CD4-positive, alpha-beta memory T cell (primary cell): ENCODE measurements around the gene SEPTIN7. TPM values are rescaled to one million over a fixed set of nuclear protein-coding genes. Genes with fewer than 3 reads are reported as not detected.
"Not testable (repeated sequence)": the region's sequence is repeated elsewhere in the genome, so short reads cannot be mapped to it uniquely, and the experiment has no call there.

ENCODE experiments used
- CTCF ChIA-PET: fragments of 350-600 bp; sonication (Branson Sonifier 250); formaldehyde crosslinking; loops from one replicate; lab custom pipeline; 2021; ENCODE audit warnings: inconsistent platforms; ENCODE audit not compliant: partially characterized antibody; lab: Charles Lee
- POLR2A ChIA-PET: fragments of 350-600 bp; sonication (Branson Sonifier 250); formaldehyde crosslinking; loops from one replicate; lab custom pipeline; 2021; ENCODE audit not compliant: partially characterized antibody; lab: Charles Lee
- DNase-seq, 5 donors: peaks; one replicate each; pipeline versions ENCODE4 v3.0.0 to v3.0.0-alpha.2; 2020 to 2022; ENCODE audit warnings: mixed read lengths in 1 of 5
- H3K27ac ChIP-seq: one replicate; pipeline ENCODE4 v1.7.0; 2013; ENCODE audit warnings: low read depth, low read length
- H3K27me3 ChIP-seq: 2 replicates; pipeline ENCODE4 v1.7.0; 2013; ENCODE audit warnings: mild to moderate bottlenecking, low read length, moderate library complexity; ENCODE audit not compliant: insufficient read depth
- H3K36me3 ChIP-seq: 2 replicates; pipeline ENCODE4 v1.7.0; 2013; ENCODE audit warnings: mild to moderate bottlenecking, low read length, moderate library complexity; ENCODE audit not compliant: insufficient read depth
- H3K4me1 ChIP-seq: 2 replicates; pipeline ENCODE4 v1.7.0; 2013; ENCODE audit warnings: mild to moderate bottlenecking, low read length, moderate library complexity; ENCODE audit not compliant: insufficient read depth
- H3K4me3 ChIP-seq, 2 donors: one replicate each; pipeline ENCODE4 v1.7.0; 2013; ENCODE audit warnings: low read length in 2 of 2, mild to moderate bottlenecking in 1 of 2
- H3K9me3 ChIP-seq, 2 donors: one replicate each; pipeline ENCODE4 v1.7.0; 2013; ENCODE audit warnings: low read length in 2 of 2, control low read depth in 1 of 2; ENCODE audit not compliant: control insufficient read depth in 1 of 2
- H3K27ac Mint-ChIP-seq, 7 donors: one replicate each; pipeline ENCODE4 v1.8.0; 2020 to 2021; ENCODE audit warnings: mixed read lengths in 7 of 7, mild to moderate bottlenecking in 6 of 7, inconsistent platforms in 3 of 7, moderate library complexity in 3 of 7
- H3K27me3 Mint-ChIP-seq, 2 donors: one replicate each; pipeline ENCODE4 v1.8.0; 2020 to 2021; ENCODE audit warnings: mixed read lengths in 2 of 2
- H3K36me3 Mint-ChIP-seq, 2 donors: one replicate each; pipeline ENCODE4 v1.8.0; 2020 to 2021; ENCODE audit warnings: mixed read lengths in 2 of 2, inconsistent platforms in 1 of 2, mild to moderate bottlenecking in 1 of 2
- H3K4me1 Mint-ChIP-seq, 4 donors: one replicate each; pipeline ENCODE4 v1.8.0; 2020 to 2021; ENCODE audit warnings: mixed read lengths in 4 of 4, mild to moderate bottlenecking in 1 of 4
- H3K4me3 Mint-ChIP-seq, 8 donors: one replicate each; pipeline ENCODE4 v1.8.0; 2020 to 2021; ENCODE audit warnings: mixed read lengths in 8 of 8, mild to moderate bottlenecking in 7 of 8, moderate library complexity in 6 of 8, inconsistent platforms in 3 of 8
- H3K9me3 Mint-ChIP-seq, 8 donors: one replicate each; pipeline ENCODE4 v1.8.0; 2020 to 2021; ENCODE audit warnings: mixed read lengths in 8 of 8, mild to moderate bottlenecking in 5 of 8, inconsistent platforms in 3 of 8, moderate library complexity in 1 of 8
- intact Hi-C: fragments of 100-400 bp; cut with micrococcal nuclease; formaldehyde crosslinking; loops from one replicate; pipeline ENCODE4 v1.15.1; 2023
- polyA plus RNA-seq, 2 donors: library from polyadenylated mRNA; unstranded; fragments of 300-500 nt; fragmentation: Illumina TruSeq; gene quantifications; one replicate each; pipeline ENCODE4 v1.2.3, GENCODE V29; 2021
- total RNA-seq, 2 experiments: library from RNA; stranded (reverse); gene quantifications; one replicate each; pipeline ENCODE4 v1.2.3, GENCODE V29; 2021

The SEPTIN7 gene
- total RNA-seq = 100 to 1,000 TPM; 197 to 202 TPM
- polyA plus RNA-seq = 100 to 1,000 TPM; 578 to 662 TPM

GRCh38 chr7:35800718-35801391 lies at the start of gene SEPTIN7:
SEPTIN7 (plus strand) TSS chr7:35801057; CDS start chr7:35801210, 153 bp downstream.
- Histone ChIP-seq H3K27me3 (no peaks in the 10 kb centered on the region), H3K36me3 (no peaks in the 10 kb centered on the region), H3K4me1 (peaks cover 45% of the 10 kb centered on the region), H3K4me3 (peak within 1 kb of the TSS; percentile 67 to 71), H3K9me3 (no peaks in the 10 kb centered on the region), H3K27ac (peak within 1 kb of the TSS; percentile 95)
- Mint-ChIP-seq H3K4me1 (peaks cover 32 to 56% (median 41%) of the 10 kb centered on the region in 4 donors), H3K4me3 (peak within 1 kb of the TSS; percentile 91 to 96 (median 94)), H3K27ac (peak within 1 kb of the TSS; percentile 98 to 99 (median 99)), H3K9me3 (no peaks in the 10 kb centered on the region), H3K36me3 (peaks cover 4 to 21% of the 10 kb centered on the region in 2 donors), H3K27me3 (no peaks in the 10 kb centered on the region)
- ChIA-PET POLR2A (interaction anchor here (0.7 to 5.5 kb wide), 33 partner anchors 10 to 1648 kb away, joined by 3 to 196 read pairs (median 6); partner anchors contain the start of genes ELMO1 and HERPUD2), CTCF (interaction anchor here (0.7 to 4.3 kb wide), 8 partner anchors 12 to 106 kb away, joined by 3 to 33 read pairs (median 7); partner anchors contain the start of gene HERPUD2)
- intact Hi-C loops = loop anchor here (1.0 to 5.0 kb wide), 8 partner anchors 41 to 588 kb away; partner anchors contain the start of genes ANLN, EEPD1 and HERPUD2
- DNase-seq = peak; percentile 99 to 100 (median 99)

DNA sequence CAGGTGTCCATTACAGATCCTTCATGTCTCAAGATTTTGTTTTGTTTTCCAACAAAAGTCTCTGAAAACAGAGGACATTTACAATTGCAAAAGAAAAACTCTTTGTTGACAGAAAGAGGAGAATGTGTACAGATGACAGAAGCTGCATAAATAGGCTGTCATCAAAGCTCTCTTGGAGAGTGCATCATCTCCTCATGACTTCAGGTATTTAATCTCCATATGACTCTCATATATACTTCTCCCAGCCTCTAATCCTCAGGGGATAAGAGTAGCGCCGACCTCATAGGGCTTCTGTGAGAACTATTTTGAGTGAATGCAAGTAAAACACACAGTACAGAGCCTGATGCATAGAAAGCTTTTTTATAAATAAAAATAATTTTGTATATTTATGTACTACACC lies 48.1 kb upstream of the SEPTIN7 start:
- CTCF ChIA-PET = no interaction called here

DNA sequence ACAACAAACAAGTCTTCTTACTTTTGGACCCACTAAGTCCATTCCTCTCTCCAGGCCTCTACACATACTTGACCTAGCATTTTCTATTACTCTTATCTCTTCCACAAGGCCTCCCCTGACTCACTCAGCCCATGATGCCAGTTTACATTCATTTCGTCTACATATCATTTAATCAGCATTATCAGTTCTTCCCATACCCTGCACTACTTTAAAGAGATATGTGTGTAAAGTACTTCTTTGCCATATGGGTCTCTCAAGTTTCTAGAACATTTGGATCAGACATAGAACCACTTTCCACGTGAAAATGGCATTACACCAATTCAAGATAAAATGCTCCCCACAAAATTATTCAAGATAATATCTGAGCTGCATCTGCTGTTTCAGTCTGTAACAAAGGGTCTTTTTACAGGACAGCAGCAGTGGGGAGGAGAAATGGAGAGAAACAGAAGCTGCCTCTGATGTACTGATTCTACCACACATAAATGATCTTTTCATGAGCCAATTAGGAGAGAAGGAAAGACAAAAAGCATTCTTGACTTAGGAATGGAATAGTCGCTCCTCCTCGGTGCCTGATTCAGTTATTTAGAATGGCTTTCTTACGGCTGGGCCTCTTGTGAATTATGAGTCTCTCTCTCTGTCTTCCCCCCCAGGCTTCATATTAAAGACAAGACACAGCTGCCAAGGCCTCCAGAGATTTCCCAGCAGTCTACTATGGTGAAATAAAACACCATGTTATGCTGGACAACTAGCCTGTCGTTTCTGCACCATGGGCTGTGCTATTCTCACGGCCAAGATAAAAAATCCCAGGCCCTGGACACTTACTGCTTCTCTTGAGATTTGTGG lies 46.9 kb upstream of the SEPTIN7 start:
- Mint-ChIP-seq H3K4me1 (peaks cover 2 to 6% (median 4%) of the 10 kb centered on the region in 4 donors), H3K4me3 (no peak overlapping the region), H3K36me3 (peaks cover 0 to 3% of the 10 kb centered on the region in 2 donors), H3K9me3 (no peaks in the 10 kb centered on the region), H3K27ac (no peak overlapping the region), H3K27me3 (peaks cover 0 to 1% of the 10 kb centered on the region in 2 donors)
- H3K36me3 ChIP-seq = no peaks in the 10 kb centered on the region
- no peak overlapping the region for H3K27ac ChIP-seq
- H3K4me1 ChIP-seq = no peaks in the 10 kb centered on the region
- CTCF ChIA-PET = no interaction called here
- POLR2A ChIA-PET = no interaction called here
- H3K4me3 ChIP-seq = no peak overlapping the region
- H3K27me3 ChIP-seq = no peaks in the 10 kb centered on the region
- no peak for DNase-seq
- H3K9me3 ChIP-seq = no peaks in the 10 kb centered on the region
- intact Hi-C loops = no loop called here

More for the DNA sequence above, 48.1 kb upstream of the SEPTIN7 start:
- Histone ChIP-seq H3K27ac (no peak overlapping the region), H3K36me3 (no peaks in the 10 kb centered on the region), H3K27me3 (no peaks in the 10 kb centered on the region), H3K9me3 (no peaks in the 10 kb centered on the region), H3K4me1 (no peaks in the 10 kb centered on the region), H3K4me3 (no peak overlapping the region)
- peaks cover 0 to 3% of the 10 kb centered on the region in 2 donors for H3K36me3 Mint-ChIP-seq
- H3K27ac Mint-ChIP-seq = no peak overlapping the region
- intact Hi-C loops = no loop called here
- no peaks in the 10 kb centered on the region for H3K4me1 Mint-ChIP-seq
- no peak overlapping the region for H3K4me3 Mint-ChIP-seq
- no peaks in the 10 kb centered on the region for H3K9me3 Mint-ChIP-seq
- POLR2A ChIA-PET = no interaction called here
- peaks cover 0 to 1% of the 10 kb centered on the region in 2 donors for H3K27me3 Mint-ChIP-seq
- DNase-seq = no peak

- Histone ChIP-seq H3K9me3 (no peaks in the 10 kb centered on the region), H3K4me1 (no peaks in the 10 kb centered on the region), H3K36me3 (no peaks in the 10 kb centered on the region), H3K27ac (no peak overlapping the region), H3K27me3 (no peaks in the 10 kb centered on the region), H3K4me3 (no peak overlapping the region)
- ChIA-PET CTCF (no interaction called here), POLR2A (no interaction called here)
- no peak for DNase-seq
- Mint-ChIP-seq H3K27me3 (peaks cover 0 to 1% of the 10 kb centered on the region in 2 donors), H3K4me1 (peaks cover 2 to 6% (median 4%) of the 10 kb centered on the region in 4 donors), H3K36me3 (peaks cover 0 to 3% of the 10 kb centered on the region in 2 donors), H3K9me3 (no peaks in the 10 kb centered on the region), H3K4me3 (no peak overlapping the region), H3K27ac (no peak overlapping the region)
- intact Hi-C loops = no loop called here
Measured at GRCh38 chr7:35754741-35755140, 46.1 kb upstream of the SEPTIN7 start.

DNA sequence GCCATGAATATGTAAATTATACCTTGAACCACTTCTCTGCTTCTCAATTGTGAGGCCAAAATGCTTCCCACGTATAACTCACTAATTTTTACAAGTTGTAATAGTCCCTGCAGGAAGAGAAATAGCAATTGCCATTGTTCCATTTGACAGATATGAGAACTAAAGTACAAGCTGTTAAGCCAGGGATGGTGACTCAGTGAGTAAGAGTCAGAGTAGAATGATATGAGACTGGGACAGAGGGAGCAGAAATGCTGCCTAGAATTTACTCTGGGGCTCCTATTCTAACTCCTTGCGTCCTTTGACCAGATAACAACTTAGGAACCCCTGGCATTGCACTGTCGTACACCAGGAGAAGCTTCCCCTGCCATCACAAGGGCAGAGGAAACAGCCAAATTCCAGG lies 45.1 kb upstream of the SEPTIN7 start:
- Histone ChIP-seq H3K36me3 (no peaks in the 10 kb centered on the region), H3K27ac (no peak overlapping the region), H3K9me3 (no peaks in the 10 kb centered on the region), H3K4me1 (no peaks in the 10 kb centered on the region), H3K4me3 (no peak overlapping the region), H3K27me3 (no peaks in the 10 kb centered on the region)
- no peak for DNase-seq
- peaks cover 0 to 3% of the 10 kb centered on the region in 2 donors for H3K36me3 Mint-ChIP-seq
- POLR2A ChIA-PET = no interaction called here
- H3K4me1 Mint-ChIP-seq = peaks cover 2 to 6% (median 4%) of the 10 kb centered on the region in 4 donors
- H3K27ac Mint-ChIP-seq = no peak overlapping the region
- no peaks in the 10 kb centered on the region for H3K9me3 Mint-ChIP-seq
- CTCF ChIA-PET = no interaction called here
- intact Hi-C loops = no loop called here
- H3K27me3 Mint-ChIP-seq = peaks cover 0 to 1% of the 10 kb centered on the region in 2 donors
- H3K4me3 Mint-ChIP-seq = no peak overlapping the region

GRCh38 chr7:35756453-35756852 lies 44.4 kb upstream of the SEPTIN7 start:
- H3K9me3 Mint-ChIP-seq, H3K27me3 ChIP-seq, POLR2A ChIA-PET, CTCF ChIA-PET, H3K4me1 ChIP-seq, H3K36me3 ChIP-seq, H3K4me3 Mint-ChIP-seq, DNase-seq, intact Hi-C loops, H3K27ac ChIP-seq, H3K36me3 Mint-ChIP-seq, H3K9me3 ChIP-seq, H3K4me1 Mint-ChIP-seq, H3K4me3 ChIP-seq, H3K27me3 Mint-ChIP-seq: not testable (repeated sequence)
- peak overlapping the region in 1 of 7 donors; percentile 52 for H3K27ac Mint-ChIP-seq

- Histone ChIP-seq H3K36me3 (no peaks in the 10 kb centered on the region), H3K27ac (no peak overlapping the region), H3K27me3 (no peaks in the 10 kb centered on the region), H3K9me3 (no peaks in the 10 kb centered on the region), H3K4me1 (no peaks in the 10 kb centered on the region), H3K4me3 (no peak overlapping the region)
- Mint-ChIP-seq H3K27ac (no peak overlapping the region), H3K27me3 (no peaks in the 10 kb centered on the region), H3K4me1 (peaks cover 2 to 6% (median 4%) of the 10 kb centered on the region in 4 donors), H3K4me3 (no peak overlapping the region), H3K9me3 (no peaks in the 10 kb centered on the region), H3K36me3 (no peaks in the 10 kb centered on the region)
- DNase-seq = no peak
- intact Hi-C loops = no loop called here
- POLR2A ChIA-PET = no interaction called here
- CTCF ChIA-PET = no interaction called here
Measured at GRCh38 chr7:35757574-35757973, 43.3 kb upstream of the SEPTIN7 start.
